C4-2B (cell line): ENCODE measurements around the gene GRIK2.

Experiments
- H3K27ac ChIP-seq: fragments of 450-650 bp; 2 replicates; pipeline ENCODE4 v1.5.1; 2017
- CTCF ChIP-seq: fragments of 450-650 bp; conservative IDR thresholded peaks from 2 replicates; pipeline ENCODE4 v1.5.1; 2017; ENCODE audit warnings: mild to moderate bottlenecking
- ZFX ChIP-seq: fragments of 450-650 bp; IDR thresholded peaks from 2 replicates; pipeline ENCODE4 v1.6.1; 2017

The GRIK2 gene

GRCh38 chr6:101396548-101397173, 3.2 kb downstream of the GRIK2 start:
- TF ChIP-seq ZFX (no peak), CTCF (no peak)
- no peak overlapping the region for H3K27ac ChIP-seq

GRCh38 chr6:101397199-101397598, 3.7 kb downstream of the GRIK2 start:
- no peak overlapping the region for H3K27ac ChIP-seq
- TF ChIP-seq CTCF (peak; percentile 48), ZFX (no peak)

- TF ChIP-seq CTCF (no peak), ZFX (no peak)
- H3K27ac ChIP-seq, result no peak overlapping the region
Measured at GRCh38 chr6:101398716-101399615, 5.5 kb downstream of the GRIK2 start.

- no peak for TF ChIP-seq ZFX
- TF ChIP-seq CTCF, result no peak
- no peak overlapping the region for H3K27ac ChIP-seq
Measured at GRCh38 chr6:101399616-101400162, 6.2 kb downstream of the GRIK2 start.

GRCh38 chr6:101400326-101401135, 7.0 kb downstream of the GRIK2 start:
- no peak overlapping the region for H3K27ac ChIP-seq
- no peak for TF ChIP-seq CTCF
- TF ChIP-seq ZFX, result no peak

GRCh38 chr6:101401171-101401570, 7.7 kb downstream of the GRIK2 start:
- no peak for TF ChIP-seq ZFX
- TF ChIP-seq CTCF, result no peak

More at GRCh38 chr6:101401171-101401570, 7.7 kb downstream of the GRIK2 start:
- no peak overlapping the region for H3K27ac ChIP-seq
